ENCODE measurements around the gene HLA-DRB5. TPM values are rescaled to one million over a fixed set of nuclear protein-coding genes. Genes with fewer than 3 reads are reported as not detected.
"Not testable (repeated sequence)": the region's sequence is repeated elsewhere in the genome, so short reads cannot be mapped to it uniquely, and the experiment has no call there.

HLA-DRB5 gene
- total and polyA plus RNA-seq, 2 donors from 2014 or later: 2.8 to 59.9 TPM

- no peaks in the 10 kb centered on the region for H3K36me3 ChIP-seq (ENCODE audit: control insufficient read depth in 2 of 3, insufficient read depth in 3 of 3, low read length in 3 of 3)
- no peaks in the 10 kb centered on the region for H3K9me3 ChIP-seq (ENCODE audit: control insufficient read depth in 2 of 3, insufficient read depth in 1 of 3, low read length in 3 of 3)
- intact Hi-C loops (cut with DNase I): no loop called here
- H3K27ac ChIP-seq (ENCODE audit: low read depth in 2 of 2, low read length in 2 of 2): no peak overlapping the region
- H3K4me1 ChIP-seq (ENCODE audit: control insufficient read depth in 2 of 3, insufficient read depth in 2 of 3, low read depth in 1 of 3, low read length in 3 of 3): no peaks in the 10 kb centered on the region
- no peak overlapping the region for H3K9ac ChIP-seq (ENCODE audit: low read length in 3 of 3)
- TF ChIP-seq CTCF (IDR thresholded peaks at IDR 0.05; ENCODE audit: borderline replicate concordance, extremely low read depth, insufficient read depth): no peak
- FAIRE-seq (no peak), DNase-seq (no peak)
- H3K4me3 ChIP-seq (ENCODE audit: low read length in 3 of 3): no peak overlapping the region
- no peaks in the 10 kb centered on the region for H3K27me3 ChIP-seq (ENCODE audit: control insufficient read depth, insufficient read depth, low read length)
Measured at GRCh38 chr6:32539839-32540238, 9.8 kb upstream of the HLA-DRB5 start.

- FAIRE-seq; H3K4me3 ChIP-seq (ENCODE audit: low read length in 3 of 3); H3K4me1 ChIP-seq (ENCODE audit: control insufficient read depth in 2 of 3, insufficient read depth in 2 of 3, low read depth in 1 of 3, low read length in 3 of 3); DNase-seq; H3K27me3 ChIP-seq (ENCODE audit: control insufficient read depth, insufficient read depth, low read length); H3K9me3 ChIP-seq (ENCODE audit: control insufficient read depth in 2 of 3, insufficient read depth in 1 of 3, low read length in 3 of 3); H3K9ac ChIP-seq (ENCODE audit: low read length in 3 of 3); H3K27ac ChIP-seq (ENCODE audit: low read depth in 2 of 2, low read length in 2 of 2); intact Hi-C loops (cut with DNase I); H3K36me3 ChIP-seq (ENCODE audit: control insufficient read depth in 2 of 3, insufficient read depth in 3 of 3, low read length in 3 of 3): not testable (repeated sequence)
Measured at GRCh38 chr6:32530431-32530793, 325 bp upstream of the HLA-DRB5 start.

GRCh38 chr6:32522302-32523047 lies 7.6 kb downstream of the HLA-DRB5 start:
- Histone ChIP-seq H3K36me3 (ENCODE audit: control insufficient read depth in 2 of 3, insufficient read depth in 3 of 3, low read length in 3 of 3) (no peaks in the 10 kb centered on the region), H3K4me3 (ENCODE audit: low read length in 3 of 3) (peak overlapping the region in 1 of 3 donors; percentile 29), H3K27me3 (ENCODE audit: control insufficient read depth, insufficient read depth, low read length) (no peaks in the 10 kb centered on the region), H3K4me1 (ENCODE audit: control insufficient read depth in 2 of 3, insufficient read depth in 2 of 3, low read depth in 1 of 3, low read length in 3 of 3) (no peaks in the 10 kb centered on the region), H3K9ac (ENCODE audit: low read length in 3 of 3) (no peak overlapping the region), H3K9me3 (ENCODE audit: control insufficient read depth in 2 of 3, insufficient read depth in 1 of 3, low read length in 3 of 3) (no peaks in the 10 kb centered on the region), H3K27ac (ENCODE audit: low read depth in 2 of 2, low read length in 2 of 2) (no peak overlapping the region)
- DNase-seq (no peak), FAIRE-seq (no peak)
- no peak for TF ChIP-seq CTCF (IDR thresholded peaks at IDR 0.05; ENCODE audit: borderline replicate concordance, extremely low read depth, insufficient read depth)
- intact Hi-C loops (cut with DNase I): loop anchor here (10.0 kb wide), 1 partner anchor 62 kb away; the partner anchor contains the start of gene HLA-DRB1

GRCh38 chr6:32519910-32520258 lies 10.2 kb downstream of the HLA-DRB5 start:
- DNase-seq (no peak), FAIRE-seq (no peak)
- no peaks in the 10 kb centered on the region for H3K27me3 ChIP-seq (ENCODE audit: control insufficient read depth, insufficient read depth, low read length)
- intact Hi-C loops (cut with DNase I): loop anchor here (10.0 kb wide), 1 partner anchor 65 kb away; the partner anchor contains the start of gene HLA-DRB1
- no peaks in the 10 kb centered on the region for H3K4me1 ChIP-seq (ENCODE audit: control insufficient read depth in 2 of 3, insufficient read depth in 2 of 3, low read depth in 1 of 3, low read length in 3 of 3)
- H3K4me3 ChIP-seq (ENCODE audit: low read length in 3 of 3): no peak overlapping the region
- no peak overlapping the region for H3K27ac ChIP-seq (ENCODE audit: low read depth in 2 of 2, low read length in 2 of 2)
- H3K9me3 ChIP-seq (ENCODE audit: control insufficient read depth in 2 of 3, insufficient read depth in 1 of 3, low read length in 3 of 3): no peaks in the 10 kb centered on the region
- H3K36me3 ChIP-seq (ENCODE audit: control insufficient read depth in 2 of 3, insufficient read depth in 3 of 3, low read length in 3 of 3): no peaks in the 10 kb centered on the region
- H3K9ac ChIP-seq (ENCODE audit: low read length in 3 of 3): no peak overlapping the region
- TF ChIP-seq CTCF (IDR thresholded peaks at IDR 0.05; ENCODE audit: borderline replicate concordance, extremely low read depth, insufficient read depth): no peak

Measured in kidney (tissue), 14 donors.